NCI-H748 (cell line): ENCODE data around the gene GOLGA6L10.
"Not testable (repeated sequence)": the region's sequence is repeated elsewhere in the genome, so short reads cannot be mapped to it uniquely, and the experiment has no call there.

ENCODE experiments used
- DNase-seq: peaks from one replicate; lab custom pipeline; 2025; ENCODE audit not compliant: unreplicated experiment; lab: John Stamatoyannopoulos, UW

GOLGA6L10 gene

DNA sequence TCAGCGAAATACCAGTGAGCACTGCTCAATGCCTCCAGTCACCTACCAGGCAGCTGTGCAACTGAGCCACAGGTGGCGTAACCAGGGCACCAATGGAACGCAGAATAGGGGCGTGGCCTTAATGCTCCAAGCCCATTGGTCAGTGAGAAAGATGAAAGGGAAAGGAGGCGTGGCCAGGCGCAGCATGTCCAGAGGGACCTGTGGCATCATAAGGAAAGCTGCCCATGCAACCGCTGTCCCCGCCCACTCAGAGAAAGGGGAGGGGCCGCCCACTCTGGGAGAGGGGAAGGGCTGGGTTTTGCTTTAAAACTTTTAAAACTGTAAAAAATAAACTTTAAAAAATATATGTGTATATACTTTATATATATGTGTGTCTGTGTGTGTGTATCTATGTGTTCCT lies at the start of gene GOLGA6L10:
Gene GOLGA6L10, minus strand, starts transcription at position 101 of the 400 bp plus-strand sequence. Its CDS starts 100 bp downstream, at position 1.
- DNase-seq, result not testable (repeated sequence)

DNA sequence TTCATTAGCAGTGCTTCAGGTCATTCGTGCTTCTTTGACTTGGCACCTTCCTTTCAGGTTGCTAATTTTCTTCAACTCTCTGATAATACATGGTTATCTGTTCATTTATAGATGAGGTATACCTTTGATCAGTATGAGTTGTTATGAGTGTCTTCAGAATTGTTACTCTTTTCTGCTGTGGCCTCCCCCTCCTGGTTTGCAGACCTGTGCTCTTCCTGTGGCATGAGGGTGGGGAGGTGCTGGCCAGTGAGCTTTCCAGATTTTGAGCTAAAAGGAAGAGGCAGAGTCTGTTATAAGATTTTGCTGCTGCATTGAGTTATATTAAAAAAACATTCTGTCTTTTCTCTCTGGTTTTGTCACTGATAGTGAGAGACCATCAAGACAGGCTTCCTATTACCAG lies 49.5 kb upstream of the GOLGA6L10 start:
- no peak for DNase-seq

- no peak for DNase-seq
Measured at GRCh38 chr15:82397817-82398216, 48.5 kb upstream of the GOLGA6L10 start.

DNA sequence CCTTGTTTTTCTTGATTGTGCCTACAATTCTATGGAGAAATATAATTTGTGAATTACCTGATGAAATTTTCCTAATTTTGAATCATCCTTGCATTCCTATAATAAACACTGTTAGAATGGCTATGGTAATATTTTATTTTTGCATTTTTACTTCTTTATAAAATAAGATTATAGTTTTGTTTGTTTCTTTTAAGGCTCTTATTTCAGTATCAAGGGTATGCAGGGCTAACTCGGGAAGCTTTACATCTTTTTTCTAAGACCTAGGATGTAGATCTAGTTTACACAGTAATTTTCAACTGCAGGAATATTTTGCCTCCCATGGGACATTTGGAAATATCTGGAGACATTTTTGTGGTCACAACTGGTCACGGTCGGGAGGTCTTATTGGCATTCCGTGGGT lies 46.5 kb upstream of the GOLGA6L10 start:
- DNase-seq, result not testable (repeated sequence)

DNA sequence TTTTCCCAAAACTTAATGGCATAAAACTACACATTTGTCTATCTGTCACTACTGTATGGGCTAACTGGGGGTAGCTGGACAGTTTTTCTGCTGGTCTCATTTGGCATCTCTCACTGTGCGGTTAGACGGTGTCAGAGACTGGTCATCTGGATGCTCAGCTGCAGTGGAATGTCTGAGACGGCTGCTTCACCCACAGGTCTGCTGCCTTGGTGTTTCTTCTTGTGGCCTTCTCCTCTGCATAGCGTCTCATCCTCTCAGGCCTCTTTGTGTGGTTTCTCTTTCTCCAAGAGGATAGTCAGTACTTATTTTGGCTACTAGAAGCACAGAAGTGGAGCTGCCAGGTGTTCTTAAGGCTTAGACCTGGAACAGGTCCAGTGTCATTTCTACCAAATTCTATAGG lies 44.4 kb upstream of the GOLGA6L10 start:
- no peak for DNase-seq

DNA sequence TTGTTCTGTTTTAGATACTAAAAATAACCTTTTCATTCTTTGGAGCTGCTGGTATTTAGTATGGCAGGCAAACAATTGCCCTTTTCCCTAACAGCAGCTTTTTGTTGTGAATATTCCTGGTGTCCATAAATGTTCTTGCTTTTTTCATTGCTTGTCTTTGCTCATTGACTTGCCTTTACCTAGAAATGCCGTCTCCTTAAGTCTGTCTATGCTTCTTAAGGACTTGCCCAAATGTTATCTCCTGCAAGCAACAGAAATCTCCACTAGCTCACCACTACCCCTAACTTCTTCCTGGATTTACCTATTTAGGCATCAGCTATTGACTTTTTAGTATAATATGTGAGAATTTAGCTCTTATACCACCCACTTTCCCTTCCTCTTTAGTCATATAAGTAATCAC lies 42.8 kb upstream of the GOLGA6L10 start:
- not testable (repeated sequence) for DNase-seq

- DNase-seq, result not testable (repeated sequence)
Measured at GRCh38 chr15:82390152-82390551, 40.9 kb upstream of the GOLGA6L10 start.

DNA sequence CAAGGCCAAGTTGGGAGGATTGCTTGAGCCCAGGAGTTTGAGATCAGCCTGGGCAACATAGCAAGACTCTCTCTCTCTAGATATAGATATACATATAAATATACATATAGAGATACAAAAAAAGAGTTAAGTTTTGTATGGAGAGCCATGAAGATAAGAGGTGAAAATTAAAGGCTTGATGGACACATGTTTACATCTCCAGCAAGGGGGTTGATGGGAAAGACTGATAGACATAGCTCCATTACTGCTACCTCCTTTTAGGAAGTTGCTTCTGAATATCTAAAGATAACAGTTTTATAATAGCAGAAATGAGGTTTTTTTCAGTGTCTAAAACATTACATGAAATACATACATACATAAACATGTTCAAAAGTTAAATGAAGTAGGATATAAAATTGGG lies 37.9 kb upstream of the GOLGA6L10 start:
- not testable (repeated sequence) for DNase-seq

GRCh38 chr15:82381330-82381955 lies 32.2 kb upstream of the GOLGA6L10 start:
- not testable (repeated sequence) for DNase-seq

DNA sequence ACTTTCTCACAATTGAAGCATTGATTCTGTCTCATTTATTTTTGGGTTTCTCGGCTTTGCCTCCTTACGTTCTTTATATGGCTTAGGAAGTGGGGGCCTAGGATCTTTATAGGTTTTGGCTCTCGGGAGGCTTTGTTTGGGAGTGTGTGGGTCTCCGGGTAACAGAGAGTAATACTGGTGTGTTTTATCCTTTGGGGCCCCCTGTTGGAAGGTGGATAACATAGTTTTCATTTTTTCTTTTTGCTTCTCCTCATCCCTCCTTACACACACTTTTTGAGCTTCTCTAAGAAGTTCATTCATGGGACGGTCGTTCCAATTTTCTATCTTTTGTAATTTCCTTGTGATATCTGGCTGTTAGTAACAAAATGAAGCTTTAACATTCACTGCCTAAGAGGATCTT lies 30.3 kb upstream of the GOLGA6L10 start:
- not testable (repeated sequence) for DNase-seq

DNA sequence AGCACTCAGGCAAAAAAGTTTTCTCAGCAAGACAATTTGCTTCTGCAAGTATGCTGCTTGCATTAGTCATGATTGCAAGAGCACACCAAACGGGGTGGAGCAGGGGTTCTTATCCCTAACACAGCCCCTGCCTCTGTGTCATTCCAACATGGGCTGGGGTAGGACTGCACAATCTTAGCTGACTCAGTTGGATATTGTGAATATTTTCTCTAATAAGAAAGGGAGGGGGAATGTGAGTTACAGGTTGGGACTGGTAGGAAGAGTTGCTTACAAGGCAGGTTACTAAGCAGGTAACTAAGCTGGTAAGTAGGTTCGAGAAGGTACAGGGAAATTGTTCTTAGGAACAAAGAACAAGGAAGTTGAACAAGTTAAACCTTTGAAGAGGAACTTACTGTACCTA lies 24.4 kb upstream of the GOLGA6L10 start:
- DNase-seq, result not testable (repeated sequence)

GRCh38 chr15:82371656-82372055 lies 22.4 kb upstream of the GOLGA6L10 start:
- DNase-seq, result no peak

GRCh38 chr15:82367790-82368189 lies 18.5 kb upstream of the GOLGA6L10 start:
- not testable (repeated sequence) for DNase-seq

GRCh38 chr15:82365692-82366323 lies 16.5 kb upstream of the GOLGA6L10 start:
- DNase-seq, result not testable (repeated sequence)

DNA sequence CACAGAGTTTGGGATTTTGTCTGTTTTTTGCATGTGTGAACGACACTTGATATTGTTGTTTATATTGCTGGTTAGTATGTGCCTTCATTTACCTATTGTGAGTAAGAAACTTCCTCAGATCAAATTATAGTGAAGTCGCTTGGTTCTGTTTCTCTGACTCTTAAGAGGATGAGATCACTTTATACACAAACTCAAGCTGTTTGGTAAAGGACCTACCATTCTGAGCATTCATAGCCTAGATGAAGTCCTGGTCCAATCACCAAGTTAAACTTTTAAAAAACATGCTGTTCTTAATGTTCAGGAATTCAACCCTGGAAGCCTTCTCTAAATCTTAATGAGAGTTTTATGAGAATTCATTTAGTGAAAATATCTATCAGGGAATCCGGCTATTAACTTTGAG lies 15.3 kb upstream of the GOLGA6L10 start:
- DNase-seq, result not testable (repeated sequence)

GRCh38 chr15:82362790-82363189 lies 13.5 kb upstream of the GOLGA6L10 start:
- not testable (repeated sequence) for DNase-seq

DNA sequence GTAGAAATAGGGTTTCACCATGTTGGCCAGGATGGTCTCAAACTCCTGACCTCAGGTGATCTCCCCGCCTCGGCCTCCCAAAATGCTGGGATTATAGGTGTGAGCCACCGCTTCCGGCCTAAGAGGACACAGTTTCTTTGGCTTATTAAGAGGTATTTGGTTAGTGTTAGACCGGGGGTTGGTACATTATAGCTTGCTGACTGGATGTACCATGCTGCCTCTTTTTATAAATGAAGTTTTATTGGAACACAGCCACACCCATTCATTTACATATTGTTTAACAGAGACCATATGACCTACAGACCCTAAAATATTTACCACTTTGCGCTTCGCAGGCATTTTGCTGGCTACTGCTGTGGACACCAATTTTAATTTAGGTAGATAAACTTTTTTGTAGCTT lies 11.3 kb upstream of the GOLGA6L10 start:
- not testable (repeated sequence) for DNase-seq

DNA sequence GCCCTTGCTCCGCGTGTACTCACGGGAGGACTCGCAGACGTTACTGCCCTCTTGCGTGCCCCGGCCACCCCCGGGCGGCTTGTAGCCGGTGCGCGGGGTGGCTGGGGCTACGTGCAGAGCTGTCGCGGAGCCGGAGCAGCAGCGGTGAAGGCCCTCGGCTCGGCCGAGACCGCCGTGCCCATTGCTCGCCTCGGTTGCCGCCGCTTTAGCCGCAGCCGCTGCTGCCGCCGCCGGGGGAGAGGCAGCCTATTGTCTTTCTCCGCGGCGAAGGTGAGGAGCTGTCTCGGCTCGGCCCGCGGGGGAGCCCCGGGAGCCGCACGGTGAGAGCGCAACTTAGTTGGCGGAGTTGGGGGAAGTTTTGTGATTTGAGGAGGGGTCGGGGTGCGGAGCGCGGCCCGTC lies 5.8 kb upstream of the GOLGA6L10 start:
- DNase-seq, result not testable (repeated sequence)

DNA sequence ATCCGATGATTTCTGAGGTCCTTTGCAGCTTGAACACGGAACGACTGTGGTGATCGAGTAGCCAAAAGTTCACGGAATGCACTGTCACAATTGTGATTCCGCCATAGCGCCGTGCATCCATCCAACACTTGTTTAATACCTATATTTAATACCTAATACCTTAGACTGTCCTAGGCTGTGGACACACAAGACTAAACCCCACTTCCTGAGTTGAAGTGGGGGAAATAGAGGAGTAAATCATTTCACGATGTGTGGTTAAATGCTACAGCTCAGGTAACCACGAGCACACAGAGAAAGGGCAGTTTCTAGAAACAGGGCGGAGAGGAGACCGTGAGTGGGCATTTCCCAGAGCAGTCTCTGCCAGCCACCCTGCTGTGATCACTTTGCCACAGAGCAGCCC lies 5.3 kb upstream of the GOLGA6L10 start:
- DNase-seq, result not testable (repeated sequence)

- DNase-seq, result not testable (repeated sequence)
Measured at GRCh38 chr15:82347645-82348044, 1.6 kb downstream of the GOLGA6L10 start.

- not testable (repeated sequence) for DNase-seq
Measured at GRCh38 chr15:82345176-82345575, 4.1 kb downstream of the GOLGA6L10 start.

GRCh38 chr15:82344421-82344820 lies 4.9 kb downstream of the GOLGA6L10 start:
- DNase-seq, result not testable (repeated sequence)

- not testable (repeated sequence) for DNase-seq
Measured at GRCh38 chr15:82343851-82344250, 5.4 kb downstream of the GOLGA6L10 start.
